ENCODE measurements around the gene NANP. TPM values are rescaled to one million over a fixed set of nuclear protein-coding genes. Genes with fewer than 3 reads are reported as not detected.
"Not testable (repeated sequence)": the region's sequence is repeated elsewhere in the genome, so short reads cannot be mapped to it uniquely, and the experiment has no call there.

The NANP gene
- total RNA-seq, 1 experiment from 2014 or later: 7.1 TPM

DNA sequence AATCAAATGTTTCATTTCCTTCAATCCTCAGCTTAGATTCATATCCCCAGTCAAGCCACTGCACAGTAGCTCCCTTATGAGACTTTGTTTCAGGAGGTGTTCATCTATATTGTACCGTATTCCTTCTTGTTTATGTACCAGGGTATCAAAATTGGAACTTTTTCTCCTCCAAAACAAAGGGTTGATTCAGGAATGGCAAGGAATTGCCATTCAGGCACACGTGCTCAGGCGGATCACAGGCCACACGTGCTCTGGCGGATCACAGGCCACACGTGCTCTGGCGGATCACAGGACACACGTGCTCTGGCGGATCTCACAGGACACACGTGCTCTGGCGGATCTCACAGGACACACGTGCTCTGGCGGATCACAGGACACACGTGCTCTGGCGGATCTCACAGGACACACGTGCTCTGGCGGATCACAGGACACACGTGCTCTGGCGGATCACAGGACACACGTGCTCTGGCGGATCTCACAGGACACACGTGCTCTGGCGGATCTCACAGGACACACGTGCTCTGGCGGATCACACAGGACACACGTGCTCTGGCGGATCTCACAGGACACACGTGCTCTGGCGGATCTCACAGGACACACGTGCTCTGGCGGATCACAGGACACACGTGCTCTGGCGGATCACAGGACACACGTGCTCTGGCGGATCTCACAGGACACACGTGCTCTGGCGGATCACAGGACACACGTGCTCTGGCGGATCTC, 21.5 kb downstream of the NANP start:
- H3K27ac Mint-ChIP-seq; H4K5ac ChIP-seq (ENCODE audit: insufficient read length, low read depth, low read length); H2BK12ac ChIP-seq (ENCODE audit: insufficient read length, low read depth, low read length); H3K27me3 Mint-ChIP-seq (ENCODE audit: low read depth); H2BK20ac ChIP-seq (ENCODE audit: low read depth, low read length, poor library complexity, severe bottlenecking); H3K9me3 ChIP-seq (ENCODE audit: control insufficient read depth, low read depth, low read length); H2BK120ac ChIP-seq (ENCODE audit: low read depth, low read length, poor library complexity, severe bottlenecking); H3K56ac ChIP-seq (ENCODE audit: insufficient read length, low read depth, low read length); H2BK15ac ChIP-seq (ENCODE audit: low read depth, low read length); H4K8ac ChIP-seq (replicated peaks; ENCODE audit: insufficient read length, low read depth, low read length); H3K23me2 ChIP-seq (ENCODE audit: insufficient read length, low read depth, low read length, poor library complexity, severe bottlenecking); DNase-seq; H2BK5ac ChIP-seq (ENCODE audit: insufficient read length, low read length); H3K4me2 ChIP-seq (ENCODE audit: insufficient read depth, insufficient read length, low read length); H4K91ac ChIP-seq (ENCODE audit: insufficient read length, low read depth, low read length); H3K4ac ChIP-seq (ENCODE audit: low read depth, low read length); H3K23ac ChIP-seq (ENCODE audit: insufficient read length, low read depth, low read length); H4K20me1 ChIP-seq (ENCODE audit: control insufficient read depth, insufficient read depth, insufficient read length); H2AFZ ChIP-seq (ENCODE audit: low read length); H3K27ac ChIP-seq (ENCODE audit: insufficient read length, low read depth, low read length); H3K4me1 Mint-ChIP-seq; H3K4me3 Mint-ChIP-seq; H3K18ac ChIP-seq (ENCODE audit: insufficient read length, low read depth, low read length); H3K27me3 ChIP-seq (ENCODE audit: insufficient read depth, low read length); H3K9ac ChIP-seq (ENCODE audit: extremely low read depth, insufficient read length, low read length); H3K4me1 ChIP-seq (ENCODE audit: insufficient read depth, low read length); H3K9me3 Mint-ChIP-seq; H3K79me1 ChIP-seq (ENCODE audit: insufficient read depth, low read depth, low read length, poor library complexity, severe bottlenecking); H3K79me2 ChIP-seq (ENCODE audit: insufficient read depth, low read length); H2AK5ac ChIP-seq (ENCODE audit: insufficient read length, low read length); H3K36me3 Mint-ChIP-seq (ENCODE audit: insufficient read depth in 1 of 3, low read depth in 3 of 3); H3T11ph ChIP-seq (ENCODE audit: low read length); H3K14ac ChIP-seq (ENCODE audit: insufficient read depth, low read length): not testable (repeated sequence)
- no CpG with 5 or more reads among the region's 39 CpGs for WGBS (ENCODE audit: extremely low coverage, insufficient read length, low lambda C conversion rate)
